ENCODE results near the gene SYCN. TPM values are rescaled to one million over a fixed set of nuclear protein-coding genes. Genes with fewer than 3 reads are reported as not detected.
A peak's percentile ranks its signal among the peaks of the same experiment; 100 is the strongest.

SYCN gene
- total RNA-seq, 2 experiments from 2014 or later = not detected

DNA sequence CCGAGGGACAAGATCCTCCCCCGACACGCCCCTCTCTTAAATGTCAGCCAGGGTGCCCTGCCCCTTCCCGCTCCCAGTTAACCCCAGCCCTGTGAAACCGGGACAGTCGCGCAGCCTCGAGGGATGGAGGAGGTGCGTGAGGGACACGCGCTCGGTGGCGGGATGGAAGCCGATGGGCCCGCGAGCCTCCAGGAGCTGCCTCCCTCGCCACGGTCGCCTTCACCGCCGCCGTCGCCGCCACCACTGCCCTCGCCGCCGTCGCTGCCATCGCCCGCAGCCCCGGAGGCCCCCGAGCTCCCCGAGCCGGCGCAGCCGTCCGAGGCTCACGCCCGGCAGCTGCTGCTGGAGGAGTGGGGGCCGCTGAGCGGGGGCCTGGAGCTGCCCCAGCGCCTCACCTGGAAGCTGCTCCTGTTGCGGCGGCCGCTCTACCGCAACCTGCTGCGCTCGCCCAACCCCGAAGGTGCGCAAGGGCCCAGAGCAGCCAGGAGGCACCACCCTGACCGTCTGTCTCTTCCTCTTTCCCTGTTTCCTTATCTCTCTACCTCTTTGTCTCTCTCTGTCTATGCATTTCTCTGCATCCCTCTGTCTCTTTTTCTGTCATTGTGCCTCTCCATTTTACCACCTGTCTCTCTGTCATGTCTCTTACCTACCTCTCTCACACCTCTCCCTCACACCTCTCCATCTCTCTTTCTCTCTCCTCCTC, 7.1 kb downstream of the SYCN start, which contains the start of gene NCCRP1:
Gene NCCRP1, plus strand, starts transcription at position 105 of the 703 bp plus-strand sequence. Its CDS starts 19 bp downstream, at position 124.
- peak within 1 kb of the TSS; percentile 47 for H3K4me3 Mint-ChIP-seq

DNA sequence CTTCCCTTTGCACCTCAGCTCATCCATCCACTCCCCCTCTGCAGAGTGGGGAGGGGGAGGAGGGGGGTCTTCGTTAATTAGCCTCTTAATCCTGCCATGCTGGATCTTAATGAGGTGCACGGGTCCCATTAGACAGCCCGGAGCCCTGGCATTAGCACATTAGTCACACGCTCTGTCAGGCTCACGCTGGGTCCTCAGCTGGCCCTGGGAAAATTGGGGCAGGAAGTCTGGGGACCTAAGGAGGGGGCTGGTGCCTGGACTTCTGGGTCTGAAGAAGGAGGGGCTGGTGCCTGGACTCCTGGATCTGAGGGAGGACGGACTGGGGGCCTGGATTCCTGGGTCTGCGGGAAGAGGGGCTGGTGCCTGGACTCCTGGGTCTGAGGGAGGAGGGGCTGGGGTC, 7.7 kb downstream of the SYCN start:
- Mint-ChIP-seq H3K27me3 (peaks cover 61% of the 10 kb centered on the region), H3K9me3 (no peaks in the 10 kb centered on the region), H3K4me3 (no peak overlapping the region), H3K27ac (no peak overlapping the region), H3K36me3 (no peaks in the 10 kb centered on the region), H3K4me1 (peaks cover 15% of the 10 kb centered on the region)
- ATAC-seq (ENCODE audit: low read depth) (no peak), DNase-seq (no peak)
- POLR2A ChIA-PET = no interaction called here

More for the DNA sequence above, 7.1 kb downstream of the SYCN start, which contains the start of gene NCCRP1:
- ATAC-seq (ENCODE audit: low read depth) (no peak), DNase-seq (no peak)
- no peaks in the 10 kb centered on the region for H3K36me3 Mint-ChIP-seq
- peaks cover 68% of the 10 kb centered on the region for H3K27me3 Mint-ChIP-seq
- POLR2A ChIA-PET = no interaction called here
- peaks cover 15% of the 10 kb centered on the region for H3K4me1 Mint-ChIP-seq
- H3K27ac Mint-ChIP-seq = no peak within 1 kb of the TSS
- no peaks in the 10 kb centered on the region for H3K9me3 Mint-ChIP-seq

DNA sequence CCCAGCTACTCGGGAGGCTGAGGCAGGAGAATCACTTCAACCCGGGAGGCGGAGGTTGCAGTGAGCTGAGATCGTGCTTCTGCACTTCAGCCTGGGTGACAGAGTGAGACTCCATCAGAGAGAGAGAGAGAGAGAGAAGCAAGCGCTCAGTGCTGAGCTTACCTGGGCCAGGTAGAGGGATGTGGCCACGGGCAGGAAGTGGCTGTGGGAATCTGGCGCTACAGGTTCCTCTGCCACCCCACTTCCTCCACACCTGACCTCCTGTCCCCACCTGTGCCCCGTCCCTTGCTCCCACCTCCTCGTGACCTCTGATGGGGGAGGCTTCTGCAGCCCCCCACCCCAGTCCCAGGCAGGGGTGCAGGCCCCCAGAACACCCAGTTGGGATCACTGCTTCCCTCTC, 8.3 kb downstream of the SYCN start:
- peaks cover 58% of the 10 kb centered on the region for H3K27me3 Mint-ChIP-seq
- POLR2A ChIA-PET = interaction anchor here (0.6 kb wide), 1 partner anchor 240 kb away, joined by 3 read pairs; the partner anchor contains the start of gene RPS16

DNA sequence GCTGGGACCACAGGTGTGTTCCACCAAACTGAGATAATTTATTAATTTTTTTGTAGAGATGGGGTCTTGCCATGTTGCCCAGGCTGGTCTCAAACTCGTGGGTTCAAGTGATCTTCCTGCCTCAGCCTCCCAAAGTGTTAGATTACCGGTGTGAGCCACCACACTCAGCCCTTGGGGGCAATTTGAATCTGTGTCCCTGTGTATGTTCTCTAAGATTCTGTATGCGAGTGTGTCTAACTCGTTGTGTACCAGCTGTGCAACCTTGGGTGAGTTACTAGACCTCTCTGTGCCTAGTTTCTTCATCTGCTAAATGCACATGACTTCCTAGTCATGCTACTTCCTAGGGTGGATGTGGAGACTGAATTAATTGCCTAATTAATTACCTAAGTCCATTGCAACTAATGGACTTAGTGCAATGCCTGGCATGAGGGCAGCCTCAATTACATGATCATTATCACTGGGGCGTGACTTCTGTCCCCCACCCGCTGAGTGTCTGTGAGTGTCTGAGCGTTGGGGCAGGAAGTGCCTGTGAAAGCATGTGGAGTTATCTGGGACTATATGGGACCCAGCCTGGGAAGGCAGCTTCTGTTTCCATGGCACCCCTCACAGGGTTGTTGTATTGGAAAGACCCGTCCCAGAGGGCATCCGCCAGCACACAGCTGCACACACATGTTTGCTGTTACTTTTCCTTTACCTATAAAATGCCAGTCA, 9.1 kb downstream of the SYCN start:
- Mint-ChIP-seq H3K4me1 (peaks cover 14% of the 10 kb centered on the region), H3K4me3 (no peak overlapping the region), H3K9me3 (no peaks in the 10 kb centered on the region), H3K27me3 (peaks cover 53% of the 10 kb centered on the region), H3K27ac (no peak overlapping the region), H3K36me3 (no peaks in the 10 kb centered on the region)
- DNase-seq = no peak
- POLR2A ChIA-PET = interaction anchor here (0.6 kb wide), 1 partner anchor 241 kb away, joined by 3 read pairs; the partner anchor contains the start of gene RPS16
- ATAC-seq (ENCODE audit: low read depth) = no peak

More for the DNA sequence above, 8.3 kb downstream of the SYCN start:
- DNase-seq (no peak), ATAC-seq (ENCODE audit: low read depth) (no peak)
- Mint-ChIP-seq H3K4me3 (no peak overlapping the region), H3K36me3 (no peaks in the 10 kb centered on the region), H3K27ac (no peak overlapping the region), H3K9me3 (no peaks in the 10 kb centered on the region), H3K4me1 (peaks cover 15% of the 10 kb centered on the region)

DNA sequence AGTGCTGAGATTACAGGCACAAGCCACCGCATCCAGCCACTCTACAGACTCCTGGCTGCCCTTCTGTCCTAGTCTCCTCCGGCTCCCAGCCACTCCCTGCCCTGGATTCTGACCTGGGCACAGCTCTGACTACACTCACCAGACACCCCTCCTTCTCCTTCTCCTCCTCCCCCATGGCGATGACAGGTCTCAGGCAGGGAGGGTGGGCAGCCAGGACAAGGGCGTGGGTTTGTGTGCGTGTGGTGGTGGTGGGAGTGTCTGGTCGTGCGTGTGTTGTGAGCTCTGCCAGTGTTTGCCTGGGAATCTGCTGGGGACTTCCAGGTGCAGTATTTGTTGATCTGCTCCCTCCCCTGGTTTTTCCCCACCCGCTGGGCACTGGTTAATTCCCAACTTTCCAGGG, 10.3 kb downstream of the SYCN start:
- no peak for ATAC-seq (ENCODE audit: low read depth)
- DNase-seq = no peak
- Mint-ChIP-seq H3K36me3 (no peaks in the 10 kb centered on the region), H3K27me3 (peaks cover 47% of the 10 kb centered on the region), H3K4me3 (no peak overlapping the region), H3K9me3 (no peaks in the 10 kb centered on the region), H3K27ac (no peak overlapping the region), H3K4me1 (peaks cover 13% of the 10 kb centered on the region)
- POLR2A ChIA-PET = no interaction called here

DNA sequence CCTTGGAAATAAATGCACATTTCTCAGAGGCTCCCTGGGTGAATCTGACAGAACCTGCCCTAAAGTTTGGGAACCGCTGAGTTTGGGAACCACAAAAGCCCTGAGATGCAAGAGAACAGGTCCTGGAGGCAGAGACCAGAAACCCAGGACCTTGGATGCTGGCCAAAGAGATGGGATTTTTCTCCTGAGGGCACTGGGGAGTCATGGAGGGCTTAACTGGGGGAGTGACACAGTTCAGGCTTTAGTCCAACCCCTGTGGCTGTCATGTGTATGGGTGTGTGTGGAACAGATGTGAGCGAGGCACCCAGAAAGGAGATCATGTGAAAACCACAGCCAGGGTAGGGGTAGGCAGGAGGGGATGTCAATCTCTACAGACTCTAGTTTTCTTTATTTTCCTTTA, 11.2 kb downstream of the SYCN start:
- POLR2A ChIA-PET = no interaction called here
- no peak for DNase-seq
- Mint-ChIP-seq H3K4me3 (no peak overlapping the region), H3K4me1 (peaks cover 13% of the 10 kb centered on the region), H3K36me3 (no peaks in the 10 kb centered on the region), H3K9me3 (no peaks in the 10 kb centered on the region), H3K27me3 (peaks cover 37% of the 10 kb centered on the region), H3K27ac (no peak overlapping the region)
- no peak for ATAC-seq (ENCODE audit: low read depth)

DNA sequence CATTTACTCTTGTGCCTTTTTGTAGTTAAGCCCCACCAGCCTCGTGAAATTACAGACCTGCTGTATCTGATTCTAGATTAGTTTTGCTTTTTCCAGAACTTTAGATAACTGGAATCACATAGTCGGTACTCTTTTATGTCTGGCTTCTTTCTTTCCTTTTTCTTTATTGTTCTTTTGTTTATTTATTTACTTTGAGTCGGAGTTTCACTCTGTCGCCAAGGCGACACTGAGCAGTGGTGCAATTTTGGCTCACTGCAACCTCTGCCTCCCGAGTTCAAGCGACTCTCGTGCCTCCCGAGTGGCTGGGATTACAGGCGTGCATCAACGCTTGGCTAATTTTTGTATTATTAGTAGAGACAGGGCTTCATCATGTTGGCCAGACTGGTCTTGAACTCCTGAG, 13.3 kb downstream of the SYCN start:
- Mint-ChIP-seq H3K36me3 (no peaks in the 10 kb centered on the region), H3K4me3 (no peak overlapping the region), H3K4me1 (peaks cover 7% of the 10 kb centered on the region), H3K9me3 (no peaks in the 10 kb centered on the region), H3K27me3 (peaks cover 20% of the 10 kb centered on the region), H3K27ac (no peak overlapping the region)
- ATAC-seq (ENCODE audit: low read depth) = no peak
- POLR2A ChIA-PET = no interaction called here
- DNase-seq = no peak

DNA sequence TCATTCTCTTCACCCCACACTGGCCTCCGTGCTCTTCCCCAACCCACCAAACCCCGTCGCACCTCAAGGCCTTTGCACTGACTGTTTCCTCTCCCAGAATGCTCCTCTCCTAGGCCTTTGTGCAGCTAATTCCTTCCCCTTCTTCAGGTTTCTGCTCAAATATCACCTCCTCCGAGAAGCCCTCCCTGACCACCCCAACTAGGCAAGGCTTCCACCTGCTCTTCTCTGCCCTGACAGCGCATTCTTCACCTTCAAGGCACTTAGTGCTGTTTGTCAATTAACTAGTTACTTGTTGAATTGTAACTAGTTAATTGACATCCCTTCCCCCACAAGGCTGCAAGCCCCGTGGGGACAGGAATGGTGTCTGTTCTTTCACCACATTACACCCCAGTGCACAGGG, 15.1 kb downstream of the SYCN start:
- no peak for DNase-seq
- POLR2A ChIA-PET = no interaction called here
- no peaks in the 10 kb centered on the region for H3K36me3 Mint-ChIP-seq
- H3K27ac Mint-ChIP-seq = no peak overlapping the region
- H3K9me3 Mint-ChIP-seq = no peaks in the 10 kb centered on the region
- no peaks in the 10 kb centered on the region for H3K4me1 Mint-ChIP-seq
- no peak for ATAC-seq (ENCODE audit: low read depth)
- H3K27me3 Mint-ChIP-seq = peaks cover 4% of the 10 kb centered on the region
- H3K4me3 Mint-ChIP-seq = no peak overlapping the region

DNA sequence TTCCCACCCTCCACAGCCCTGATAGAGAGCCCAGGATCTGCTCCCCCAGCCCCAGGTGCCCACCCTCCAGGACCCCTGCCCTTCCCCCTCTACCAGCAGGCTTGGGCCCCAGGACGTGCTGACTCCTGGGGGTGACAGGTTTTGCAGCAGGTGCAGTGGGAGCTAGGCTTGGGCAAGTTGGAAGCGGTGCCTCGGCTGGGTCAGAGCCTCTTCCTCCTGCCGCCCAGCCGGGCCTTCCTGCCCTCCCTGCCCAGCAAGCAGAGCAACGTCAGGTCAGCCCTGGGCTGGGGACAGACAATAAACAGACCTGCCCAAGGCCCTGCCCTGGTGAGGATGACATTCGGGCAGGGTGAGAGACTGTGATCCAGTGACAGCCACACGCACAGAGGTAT, 16.5 kb downstream of the SYCN start:
- Mint-ChIP-seq H3K27ac (no peak overlapping the region), H3K4me1 (no peaks in the 10 kb centered on the region), H3K9me3 (no peaks in the 10 kb centered on the region), H3K4me3 (no peak overlapping the region), H3K36me3 (no peaks in the 10 kb centered on the region), H3K27me3 (peaks cover 2% of the 10 kb centered on the region)
- DNase-seq (no peak), ATAC-seq (ENCODE audit: low read depth) (no peak)
- POLR2A ChIA-PET = no interaction called here

DNA sequence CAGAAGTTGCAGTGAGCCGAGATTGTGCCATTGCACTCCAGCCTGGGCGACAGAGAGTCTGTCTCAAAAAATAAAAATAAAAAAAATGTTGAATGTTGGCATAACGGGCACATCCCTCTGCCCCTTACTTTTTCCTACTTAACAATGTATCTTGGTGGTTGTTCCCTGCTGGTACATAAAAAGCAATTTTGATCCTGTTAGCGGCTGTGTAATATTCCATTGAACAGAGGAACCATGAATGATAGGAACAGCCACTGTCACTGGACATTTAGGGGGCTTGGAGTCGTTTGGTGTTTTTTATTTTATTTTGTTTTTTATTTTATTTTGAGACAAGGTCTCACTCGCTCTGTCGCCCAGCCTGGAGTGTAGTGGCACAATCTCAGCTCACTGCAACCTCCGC, 17.7 kb downstream of the SYCN start:
- no peaks in the 10 kb centered on the region for H3K4me1 Mint-ChIP-seq
- no peak for ATAC-seq (ENCODE audit: low read depth)
- H3K4me3 Mint-ChIP-seq = no peak overlapping the region
- H3K36me3 Mint-ChIP-seq = no peaks in the 10 kb centered on the region
- peaks cover 2% of the 10 kb centered on the region for H3K27me3 Mint-ChIP-seq
- POLR2A ChIA-PET = no interaction called here
- no peak for DNase-seq
- H3K9me3 Mint-ChIP-seq = no peaks in the 10 kb centered on the region
- no peak overlapping the region for H3K27ac Mint-ChIP-seq

DNA sequence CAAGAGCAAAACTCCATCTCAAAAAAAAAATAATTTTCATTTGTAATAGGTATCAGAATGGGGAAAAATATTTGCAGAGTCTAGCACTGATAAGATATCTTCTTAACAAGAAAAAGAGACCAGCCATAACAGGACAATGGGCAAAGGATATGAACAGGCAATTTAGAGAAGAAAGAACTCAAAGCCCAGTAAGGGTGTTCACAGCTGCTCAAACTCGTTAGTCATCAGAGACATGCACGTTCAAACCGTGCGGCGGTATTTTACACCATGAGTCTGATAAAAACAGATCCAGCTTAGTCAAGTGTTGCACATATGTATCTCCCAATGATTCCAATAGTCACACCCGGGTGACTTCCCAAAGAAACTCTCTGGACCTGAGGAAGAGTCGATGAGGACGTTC, 21.0 kb downstream of the SYCN start:
- Mint-ChIP-seq H3K36me3 (no peaks in the 10 kb centered on the region), H3K4me1 (no peaks in the 10 kb centered on the region), H3K4me3 (no peak overlapping the region), H3K27ac (no peak overlapping the region), H3K27me3 (no peaks in the 10 kb centered on the region), H3K9me3 (no peaks in the 10 kb centered on the region)
- POLR2A ChIA-PET = no interaction called here
- ATAC-seq (ENCODE audit: low read depth) (no peak), DNase-seq (no peak)

DNA sequence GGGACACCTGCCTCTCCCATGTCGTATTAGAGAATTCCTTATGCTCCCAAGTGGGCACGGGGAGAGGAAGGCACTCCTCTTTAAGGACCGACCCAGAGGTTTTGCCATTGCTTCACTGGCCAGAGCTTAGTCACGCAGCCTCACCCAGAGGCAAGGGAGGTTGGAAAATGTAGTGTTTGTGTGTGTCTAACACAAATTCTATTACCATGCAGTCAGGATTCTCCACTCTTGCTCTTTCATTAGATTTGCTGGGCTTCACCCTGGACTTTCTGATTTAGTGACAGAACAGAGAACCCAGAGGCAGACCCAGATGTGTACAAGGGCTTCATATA, 21.9 kb downstream of the SYCN start:
- no peak overlapping the region for H3K27ac Mint-ChIP-seq
- no peaks in the 10 kb centered on the region for H3K36me3 Mint-ChIP-seq
- ATAC-seq (ENCODE audit: low read depth) (no peak), DNase-seq (no peak)
- H3K4me3 Mint-ChIP-seq = no peak overlapping the region
- POLR2A ChIA-PET = no interaction called here
- H3K4me1 Mint-ChIP-seq = no peaks in the 10 kb centered on the region
- H3K9me3 Mint-ChIP-seq = no peaks in the 10 kb centered on the region
- H3K27me3 Mint-ChIP-seq = no peaks in the 10 kb centered on the region

DNA sequence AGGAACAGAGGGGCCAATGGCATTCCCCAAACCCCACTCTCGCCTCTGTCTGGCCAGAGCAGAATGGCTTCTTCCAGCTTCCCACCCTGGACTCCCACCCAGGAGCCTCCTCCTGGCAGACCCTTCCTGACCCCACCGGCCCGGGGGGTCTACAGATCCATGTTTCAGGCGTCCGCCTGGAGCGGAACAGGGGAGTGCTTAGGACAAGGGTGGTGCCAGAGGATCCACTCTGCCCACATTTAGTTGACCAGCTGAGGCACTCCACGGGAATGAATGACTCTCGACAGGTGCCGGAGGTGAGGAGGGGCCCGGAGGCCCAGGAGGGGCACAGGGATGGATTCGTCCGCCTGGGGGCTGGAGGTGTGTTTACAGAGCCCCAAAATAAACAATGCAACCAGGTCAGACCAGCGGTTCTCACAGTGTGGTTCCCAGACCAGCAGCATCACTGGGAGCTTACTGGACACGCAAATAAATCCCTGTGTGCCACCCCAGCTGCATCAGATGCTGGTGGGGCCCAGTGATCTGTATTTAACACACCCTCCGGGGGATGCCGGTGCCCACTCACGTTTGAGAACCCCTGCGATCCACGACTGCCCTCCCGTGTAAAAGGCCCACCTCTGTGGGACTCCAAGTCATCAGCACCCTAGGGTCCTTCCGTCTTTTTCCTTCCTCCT, 22.4 kb downstream of the SYCN start:
- Mint-ChIP-seq H3K27ac (no peak overlapping the region), H3K9me3 (no peaks in the 10 kb centered on the region), H3K27me3 (no peaks in the 10 kb centered on the region), H3K4me1 (no peaks in the 10 kb centered on the region), H3K4me3 (no peak overlapping the region), H3K36me3 (no peaks in the 10 kb centered on the region)
- no peak for ATAC-seq (ENCODE audit: low read depth)
- no peak for DNase-seq
- POLR2A ChIA-PET = no interaction called here

DNA sequence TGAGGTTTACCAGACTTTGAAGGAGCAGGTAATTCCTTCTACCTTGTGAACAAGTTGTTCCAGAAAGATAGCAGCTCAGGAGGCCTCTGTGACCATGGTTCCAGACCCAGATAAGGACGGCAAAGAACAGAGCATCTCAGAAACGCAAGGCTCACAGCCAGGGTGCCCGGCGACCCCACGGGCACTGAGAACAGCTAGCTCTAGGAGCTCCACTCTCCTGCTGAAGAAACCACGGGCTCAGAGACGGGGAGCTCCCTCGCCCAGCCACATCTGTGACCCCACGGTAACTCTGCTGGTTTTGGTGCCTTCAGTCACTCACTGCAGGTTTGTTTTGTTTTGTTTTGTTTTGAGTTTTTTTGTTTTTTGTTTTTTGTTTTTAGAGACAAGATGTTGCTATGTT, 23.3 kb downstream of the SYCN start:
- Mint-ChIP-seq H3K4me1 (no peaks in the 10 kb centered on the region), H3K9me3 (no peaks in the 10 kb centered on the region), H3K27ac (no peak overlapping the region), H3K36me3 (no peaks in the 10 kb centered on the region), H3K27me3 (no peaks in the 10 kb centered on the region), H3K4me3 (no peak overlapping the region)
- POLR2A ChIA-PET = no interaction called here
- DNase-seq (no peak), ATAC-seq (ENCODE audit: low read depth) (no peak)
